SW 1271 (cell line): ENCODE data around the gene TBXT.
"Not testable (repeated sequence)": the region's sequence is repeated elsewhere in the genome, so short reads cannot be mapped to it uniquely, and the experiment has no call there.

ENCODE experiments used
- DNase-seq, 2 experiments: peaks; one replicate each; lab custom pipeline; 2025; lab: John Stamatoyannopoulos, UW

Gene TBXT

GRCh38 chr6:166167801-166168615 lies at the start of gene TBXT:
Gene TBXT, minus strand, starts transcription at chr6:166167851. Its CDS starts 260 bp downstream, at chr6:166167591.
- DNase-seq: no peak

DNA sequence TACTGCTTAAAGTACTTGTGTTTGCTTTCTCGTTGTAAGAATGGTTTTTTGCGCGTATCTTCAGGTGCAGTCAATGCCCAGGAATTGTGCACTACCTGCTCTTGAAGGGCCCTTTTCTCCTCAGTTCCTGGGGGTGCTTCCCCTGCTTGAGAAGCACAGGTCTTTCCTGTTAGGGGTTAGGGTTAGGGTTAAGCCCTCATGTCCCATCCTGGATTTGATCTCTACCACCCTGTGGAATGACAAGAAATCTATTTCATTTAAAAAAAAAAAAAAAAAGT lies 39.6 kb upstream of the TBXT start:
- no peak for DNase-seq

DNA sequence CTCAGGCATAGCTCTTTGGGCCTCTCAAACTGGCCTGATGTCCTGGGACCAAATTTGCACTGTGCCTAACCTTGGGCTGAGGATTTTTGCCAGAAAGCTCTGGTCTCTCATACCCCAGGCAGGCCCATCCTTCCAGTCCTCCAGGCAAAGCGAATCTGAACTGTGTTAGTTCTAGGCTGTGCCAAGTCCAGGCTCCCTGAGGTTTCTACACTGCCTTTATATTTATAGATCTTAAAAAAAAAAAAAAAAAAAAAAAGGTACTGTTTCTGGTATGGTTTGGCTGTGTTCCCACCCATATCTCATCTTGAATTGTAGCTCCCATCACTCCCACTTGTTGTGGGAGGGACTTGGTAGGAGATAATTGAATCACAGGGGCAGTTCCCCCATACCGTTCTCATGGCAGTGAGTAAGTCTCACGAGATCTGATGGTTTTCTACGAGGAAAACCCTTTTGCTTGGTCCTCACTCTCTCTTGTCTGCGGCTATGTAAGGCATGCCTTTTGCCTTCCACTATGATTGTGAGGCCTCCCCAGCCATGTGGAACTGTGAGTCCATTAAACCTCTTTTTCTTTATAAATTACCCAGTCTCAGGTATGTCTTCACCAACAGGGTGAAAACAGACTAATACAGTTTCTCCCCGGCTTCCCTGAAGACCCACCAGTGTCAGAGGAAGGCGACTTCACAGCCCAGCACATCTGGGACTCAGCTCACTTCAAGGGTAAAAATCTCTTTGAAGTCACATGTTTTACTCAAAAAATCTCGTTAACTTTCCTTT lies 39.0 kb upstream of the TBXT start:
- no peak for DNase-seq

GRCh38 chr6:166206066-166206465 lies 38.4 kb upstream of the TBXT start:
- DNase-seq: no peak

DNA sequence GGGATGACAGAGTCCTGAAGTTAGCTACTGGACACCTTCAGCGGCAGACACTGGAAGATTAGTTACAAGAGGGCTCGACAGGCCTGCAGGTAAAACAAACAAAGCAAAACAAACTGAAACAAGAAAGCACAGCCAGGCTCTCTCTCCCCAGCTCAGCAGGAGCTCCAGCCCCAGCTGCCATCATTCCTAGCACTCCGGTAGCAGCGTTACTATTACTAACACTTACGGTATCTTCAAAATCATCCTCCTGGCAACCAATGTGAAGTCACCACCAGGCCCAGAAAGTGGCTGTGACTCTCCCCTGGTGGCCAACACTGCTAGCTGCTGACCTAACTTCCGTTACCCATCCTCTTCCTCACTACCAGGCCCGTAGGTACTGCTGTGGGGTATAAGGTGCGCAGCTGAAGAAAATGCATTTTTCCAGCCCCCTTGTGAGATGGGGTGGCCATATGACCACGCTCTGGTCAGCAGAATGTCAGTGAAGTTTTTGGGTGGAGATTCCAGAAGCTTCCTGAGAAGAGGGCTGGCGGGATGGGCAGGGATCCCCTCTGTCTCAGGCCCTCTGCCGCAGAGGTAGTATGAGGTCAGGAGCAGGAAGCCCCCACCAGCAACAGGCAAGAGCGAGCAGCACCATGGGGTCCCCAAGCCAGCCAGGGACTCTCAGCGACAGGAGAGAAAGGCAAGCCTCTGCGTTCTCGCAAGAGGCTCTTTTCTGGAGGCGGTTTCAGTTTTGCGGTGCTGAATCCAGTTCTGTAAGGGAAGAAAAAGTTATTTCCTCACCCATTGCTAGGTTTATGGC lies 37.4 kb upstream of the TBXT start:
- DNase-seq: no peak

- DNase-seq: no peak
Observed at GRCh38 chr6:166203641-166204222, 36.1 kb upstream of the TBXT start.

DNA sequence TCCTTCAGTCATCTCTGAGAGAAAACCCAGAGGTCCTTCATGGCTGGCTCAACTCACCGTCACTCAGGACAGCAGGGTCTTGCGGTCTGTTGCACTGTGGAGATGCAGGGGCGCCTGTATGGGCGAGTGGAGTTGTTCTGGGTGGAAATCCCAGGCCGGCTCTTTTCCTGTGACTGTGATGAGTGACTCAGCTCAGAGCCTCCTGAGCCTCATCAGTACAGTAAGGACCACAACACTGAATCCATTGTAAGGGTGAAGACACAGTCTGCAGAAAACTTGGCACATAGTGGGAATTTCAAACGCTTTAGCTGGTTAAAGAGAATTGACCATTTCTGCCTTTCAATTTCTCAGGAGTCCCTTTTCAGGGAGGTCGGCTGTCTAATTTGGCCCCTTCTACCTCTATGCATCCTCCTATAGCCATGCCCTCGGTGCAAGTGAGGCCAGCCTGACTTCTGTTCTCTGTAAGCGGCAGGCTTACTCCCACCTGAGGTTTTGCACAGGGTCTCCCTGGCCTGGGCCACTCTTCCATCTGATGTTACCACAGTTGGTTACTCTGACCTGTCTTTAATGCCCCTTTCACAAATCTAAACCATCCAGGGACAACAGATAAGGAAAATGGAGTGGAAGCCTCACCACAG lies 35.5 kb upstream of the TBXT start:
- DNase-seq: no peak

DNA sequence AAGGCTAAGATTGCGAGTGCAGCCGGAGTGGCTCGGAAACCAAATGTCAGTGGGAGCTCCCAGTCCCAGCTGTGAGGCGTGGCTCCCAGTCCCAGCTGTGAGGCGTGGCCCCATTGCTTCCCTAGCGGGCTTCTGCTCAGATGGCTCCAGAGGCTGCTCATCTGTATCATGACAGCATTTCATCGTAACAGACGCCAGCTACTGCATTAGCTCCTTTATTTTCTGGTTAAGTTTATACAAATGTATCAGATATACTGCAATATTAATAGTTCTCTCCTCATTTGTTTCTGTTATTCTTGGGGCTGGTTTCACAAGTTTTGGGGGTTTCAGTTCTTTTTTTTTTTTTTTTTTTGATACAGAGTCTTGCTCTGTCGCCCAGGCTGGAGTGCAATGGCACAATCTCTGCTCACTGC lies 34.7 kb upstream of the TBXT start:
- DNase-seq: no peak

DNA sequence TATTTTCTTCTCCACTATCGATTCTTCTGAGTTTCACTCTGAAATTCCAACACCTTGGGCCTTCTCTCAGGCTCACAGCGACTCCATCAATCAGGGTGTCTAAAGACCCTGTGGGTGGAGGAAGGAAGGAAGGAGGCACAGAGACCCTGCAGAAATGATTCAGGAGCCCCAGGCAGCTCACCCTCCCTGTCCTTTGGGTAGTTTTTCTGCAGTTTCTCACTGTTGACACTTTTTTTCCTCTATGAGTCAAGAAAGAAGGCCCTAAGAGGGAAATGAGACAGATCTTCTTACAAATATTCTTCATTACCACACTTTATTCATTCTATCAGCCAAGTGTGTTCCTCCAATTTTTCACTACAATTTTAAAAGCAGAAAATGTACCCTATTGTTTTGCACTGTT lies 34.2 kb upstream of the TBXT start:
- DNase-seq: no peak

DNA sequence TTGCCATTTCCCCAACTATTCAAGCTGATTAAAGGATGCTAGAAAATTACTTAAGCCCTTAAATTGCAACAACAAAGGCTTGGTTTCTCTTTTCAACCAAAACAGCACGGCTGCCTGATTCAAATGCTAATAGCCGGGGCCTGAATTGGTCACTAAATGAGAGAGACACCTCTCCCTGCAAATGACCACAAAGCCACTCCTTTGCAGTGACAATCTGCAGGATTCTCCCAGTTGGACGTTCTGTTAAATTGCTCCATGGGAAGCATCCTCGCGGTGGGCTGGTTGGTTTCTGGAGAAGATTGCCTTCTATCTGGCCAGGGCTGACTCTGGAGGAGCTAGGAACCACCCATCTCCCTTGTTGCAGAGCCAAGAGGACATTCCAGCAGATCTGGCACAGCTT lies 29.7 kb upstream of the TBXT start:
- no peak for DNase-seq

DNA sequence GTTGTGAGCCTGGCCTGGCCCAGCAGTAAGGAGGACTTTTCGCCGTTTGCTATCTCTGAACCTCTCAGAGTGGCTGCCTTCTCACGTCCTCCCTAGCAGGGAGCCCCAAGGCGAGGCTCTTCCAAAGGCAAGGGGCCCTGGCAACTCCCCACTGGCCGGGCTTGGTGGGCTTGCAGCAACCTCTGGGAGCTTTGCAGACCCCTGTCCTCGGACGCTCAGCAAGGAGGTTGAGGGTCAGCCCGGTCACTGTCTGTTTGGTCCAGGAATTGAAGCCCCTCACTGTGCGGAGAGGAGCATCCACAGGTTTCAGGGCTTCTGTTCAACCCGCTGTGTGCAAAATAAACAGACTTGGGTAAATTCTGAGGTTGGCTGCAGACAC lies 28.2 kb upstream of the TBXT start:
- DNase-seq: no peak

GRCh38 chr6:166194914-166195859 lies 27.5 kb upstream of the TBXT start:
- no peak for DNase-seq

DNA sequence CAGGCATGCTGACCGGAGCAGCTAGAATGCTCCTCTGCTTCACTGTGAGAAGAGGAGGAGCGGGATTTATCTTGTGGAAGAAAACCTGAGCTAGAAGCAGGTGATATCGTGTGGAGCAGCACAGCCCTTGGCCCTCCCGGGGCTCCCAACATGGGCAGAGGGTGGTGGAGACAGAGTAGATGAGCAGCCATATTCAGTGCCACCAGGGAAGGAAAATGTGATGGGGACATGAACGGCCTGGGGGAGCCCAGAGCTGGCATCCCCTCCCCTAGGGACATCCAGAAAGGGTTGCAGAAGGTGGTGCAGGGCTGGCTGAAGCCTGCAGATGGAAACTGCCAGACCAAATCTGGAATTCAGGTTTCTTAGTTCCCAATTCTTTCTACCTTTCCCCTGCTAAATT lies 24.9 kb upstream of the TBXT start:
- DNase-seq: no peak

GRCh38 chr6:166192136-166192535 lies 24.5 kb upstream of the TBXT start:
- no peak for DNase-seq

- no peak for DNase-seq
Observed at GRCh38 chr6:166179704-166180103, 12.1 kb upstream of the TBXT start.

DNA sequence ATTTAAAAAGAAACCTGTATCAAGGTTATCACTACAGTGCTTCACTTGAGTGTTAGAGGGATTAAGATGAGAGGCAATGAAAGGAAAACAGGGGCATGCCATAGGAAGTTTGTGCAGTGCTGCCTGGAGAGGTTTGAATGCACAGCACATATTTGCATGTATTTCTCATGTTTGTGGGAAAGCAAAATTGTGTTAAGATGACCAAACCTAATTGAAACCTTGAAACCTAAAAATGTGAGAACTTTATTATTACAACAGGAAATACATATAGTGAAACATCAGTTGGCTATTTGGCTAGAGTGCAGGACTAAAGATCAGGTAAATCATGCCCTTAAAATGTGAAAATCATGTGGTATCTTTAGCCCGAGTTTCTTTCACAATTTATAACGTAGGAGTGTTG lies 8.5 kb upstream of the TBXT start:
- DNase-seq: no peak

- not testable (repeated sequence) for DNase-seq
Observed at GRCh38 chr6:166175093-166175492, 7.4 kb upstream of the TBXT start.

DNA sequence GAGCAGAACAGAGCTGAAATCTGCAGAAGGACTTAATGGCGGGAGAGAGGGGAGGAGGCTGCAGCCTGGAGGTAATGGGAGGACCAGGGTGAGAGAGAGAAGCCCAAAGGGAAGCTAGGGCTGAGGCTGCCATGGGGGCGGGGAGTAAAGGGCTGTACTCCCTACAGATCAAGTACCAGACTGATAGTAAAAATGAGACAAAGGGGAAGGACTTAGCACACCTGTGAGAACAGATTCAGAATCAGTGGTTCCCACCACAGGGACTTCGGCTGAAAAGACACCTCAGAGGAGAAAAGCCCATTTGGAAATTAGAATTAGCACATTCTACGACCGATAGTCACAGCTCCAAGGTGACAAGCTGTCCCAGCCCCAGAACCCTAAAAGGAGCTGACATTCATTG lies 6.4 kb upstream of the TBXT start:
- no peak for DNase-seq

DNA sequence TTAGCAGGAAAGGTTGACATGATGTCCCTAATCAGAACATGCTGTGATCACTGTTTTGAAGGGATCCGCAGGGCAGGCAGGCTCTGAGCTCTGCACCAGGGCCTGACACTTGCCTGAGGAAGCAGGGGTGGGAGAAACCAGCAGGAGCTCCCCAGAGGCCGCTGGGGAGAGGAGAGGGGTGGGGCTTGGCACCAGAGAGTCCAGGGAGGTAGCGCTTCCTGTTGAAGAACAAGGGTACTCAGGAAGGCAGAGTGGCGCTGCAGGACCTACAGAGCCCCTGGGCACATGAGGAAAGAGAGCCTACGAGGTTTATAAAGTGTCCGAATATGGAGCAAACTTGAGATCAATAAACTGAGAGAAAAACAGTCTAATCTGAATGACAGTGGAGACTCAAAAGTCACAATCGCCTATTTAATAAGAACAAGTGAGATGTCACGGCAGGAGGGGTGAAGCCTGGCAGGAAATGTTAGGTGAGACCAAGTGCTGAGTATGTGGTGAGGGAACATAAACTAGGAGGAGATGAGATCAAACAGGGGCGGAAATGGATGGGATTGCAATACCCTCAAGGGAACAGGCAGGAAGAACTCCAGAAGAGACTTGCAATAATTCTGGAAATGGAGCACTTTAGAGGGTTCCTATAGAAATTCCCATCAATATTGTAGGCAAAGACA lies 5.8 kb upstream of the TBXT start:
- no peak for DNase-seq

- no peak for DNase-seq
Observed at GRCh38 chr6:166172546-166172945, 4.9 kb upstream of the TBXT start.
